Testis (tissue), 3 donors: ENCODE measurements around the gene BBS1. TPM values are rescaled to one million over a fixed set of nuclear protein-coding genes. Genes with fewer than 3 reads are reported as not detected.

Experiments used
- DNase-seq: peaks from one replicate; pipeline ENCODE4 v3.0.0-alpha.2; 2019
- H3K27ac ChIP-seq, 2 donors: fragments of 200-600 bp; sonication (generic); one replicate each; pipeline ENCODE4 v1.5.1; 2019
- H3K27me3 ChIP-seq: fragments of 200-600 bp; sonication (generic); one replicate; pipeline ENCODE4 v1.5.1; 2019
- H3K36me3 ChIP-seq: fragments of 200-600 bp; sonication (generic); one replicate; pipeline ENCODE4 v1.5.1; 2017; ENCODE audit warnings: low read depth; ENCODE audit errors: missing control alignments
- H3K4me1 ChIP-seq: fragments of 200-600 bp; sonication (generic); one replicate; pipeline ENCODE4 v1.5.1; 2019
- H3K4me3 ChIP-seq, 2 donors: fragments of 200-600 bp; sonication (generic); one replicate each; pipeline ENCODE4 v1.5.1; 2017 to 2019
- H3K9me3 ChIP-seq: fragments of 200-600 bp; sonication (generic); one replicate; pipeline ENCODE4 v1.5.1; 2017
- CTCF ChIP-seq, 3 experiments: fragments of 450-650 bp in 2 of 3; fragments of 200-600 bp in 1 of 3; sonication (generic) in 1 of 3; IDR thresholded peaks; one replicate each; pipeline ENCODE4 v1.5.1; 2016 to 2019; ENCODE audit warnings: antibody characterized with exemption in 3 of 3, mild to moderate bottlenecking in 2 of 3, moderate library complexity in 1 of 3
- POLR2A ChIP-seq: fragments of 450-650 bp; IDR thresholded peaks from one replicate; pipeline ENCODE4 v1.6.1; 2017; ENCODE audit warnings: antibody characterized with exemption, mild to moderate bottlenecking, moderate library complexity
- WGBS, 2 donors: methylation state at CpG; one replicate each; pipeline ENCODE4 v1.1.5; 2018; 5-methylcytosine and 5-hydroxymethylcytosine counted together
- intact Hi-C: fragments of 100-400 bp; cut with DNase I; formaldehyde crosslinking; loops from one replicate; pipeline ENCODE4 v1.15.1; 2023; ENCODE audit warnings: low total_unique reads
- polyA plus RNA-seq: library from polyadenylated mRNA; stranded (reverse); fragments of 350-450 nt; fragmentation: Illumina TruSeq; extraction: RNeasy Lipid Tissue Mini Kit (QIAGEN cat#74804); gene quantifications from one replicate; pipeline ENCODE4 v1.2.3, GENCODE V29; 2014; ENCODE audit warnings: low read depth, low replicate concordance; ENCODE audit not compliant: insufficient read depth
- total RNA-seq, 2 donors: library from RNA; depleted of rRNA; stranded (reverse); fragments of >200 nt; gene quantifications; one replicate each; pipeline ENCODE4 v1.2.3, GENCODE V29; 2016

BBS1 gene
- total and polyA plus RNA-seq, 3 donors from 2014 or later: 42.9 to 89.3 (median 86.1) TPM

GRCh38 chr11:66549696-66550095 lies 39.3 kb downstream of the BBS1 start:
- no peak for TF ChIP-seq POLR2A
- TF ChIP-seq CTCF (IDR thresholded peaks at IDR 0.05): no peak

GRCh38 chr11:66550887-66551286 lies 40.5 kb downstream of the BBS1 start:
- intact Hi-C loops: no loop called here
- no peak for DNase-seq
- TF ChIP-seq CTCF (IDR thresholded peaks at IDR 0.05): no peak
- no peak for TF ChIP-seq POLR2A
- no peaks in the 10 kb centered on the region for H3K36me3 ChIP-seq
- 92 to 98% methylated on average over 4 of the region's 4 CpGs for WGBS, 2 donors
- H3K27me3 ChIP-seq: no peaks in the 10 kb centered on the region
- no peak overlapping the region for H3K4me3 ChIP-seq
- H3K4me1 ChIP-seq: peaks cover 7% of the 10 kb centered on the region
- H3K27ac ChIP-seq: no peak overlapping the region
- no peaks in the 10 kb centered on the region for H3K9me3 ChIP-seq

More at GRCh38 chr11:66549696-66550095, 39.3 kb downstream of the BBS1 start:
- intact Hi-C loops: no loop called here
- Histone ChIP-seq H3K27ac (no peak overlapping the region), H3K4me1 (peaks cover 12% of the 10 kb centered on the region), H3K4me3 (no peak overlapping the region), H3K9me3 (no peaks in the 10 kb centered on the region), H3K27me3 (no peaks in the 10 kb centered on the region), H3K36me3 (no peaks in the 10 kb centered on the region)
- WGBS, 2 donors: 94 to 97% methylated on average over 3 of the region's 3 CpGs
- DNase-seq: no peak

- peaks cover 7% of the 10 kb centered on the region for H3K4me1 ChIP-seq
- 82 to 90% methylated on average over 5 of the region's 5 CpGs for WGBS, 2 donors
- H3K36me3 ChIP-seq: no peaks in the 10 kb centered on the region
- no peak overlapping the region for H3K27ac ChIP-seq
- TF ChIP-seq POLR2A (no peak), CTCF (IDR thresholded peaks at IDR 0.05) (no peak)
- intact Hi-C loops: no loop called here
- no peak overlapping the region for H3K4me3 ChIP-seq
- no peaks in the 10 kb centered on the region for H3K9me3 ChIP-seq
- no peaks in the 10 kb centered on the region for H3K27me3 ChIP-seq
- DNase-seq: no peak
These were observed 44.2 kb downstream of the BBS1 start for GRCh38 chr11:66554602-66555001.

- peaks cover 7% of the 10 kb centered on the region for H3K4me1 ChIP-seq
- H3K27me3 ChIP-seq: no peaks in the 10 kb centered on the region
- no peaks in the 10 kb centered on the region for H3K36me3 ChIP-seq
- 79 to 84% methylated on average over 3 of the region's 3 CpGs for WGBS, 2 donors
- TF ChIP-seq POLR2A: no peak
- no peak for TF ChIP-seq CTCF (IDR thresholded peaks at IDR 0.05)
- H3K27ac ChIP-seq: no peak overlapping the region
- H3K4me3 ChIP-seq: no peak overlapping the region
- intact Hi-C loops: no loop called here
- DNase-seq: no peak
- H3K9me3 ChIP-seq: no peaks in the 10 kb centered on the region
These were observed 45.0 kb downstream of the BBS1 start for GRCh38 chr11:66555416-66555815.

- Histone ChIP-seq H3K9me3 (no peaks in the 10 kb centered on the region), H3K27ac (no peak overlapping the region), H3K4me1 (peaks cover 7% of the 10 kb centered on the region), H3K4me3 (no peak overlapping the region), H3K27me3 (no peaks in the 10 kb centered on the region), H3K36me3 (no peaks in the 10 kb centered on the region)
- WGBS, 2 donors: 89 to 90% methylated on average over 6 to 7 of the region's 7 CpGs
- DNase-seq: no peak
- intact Hi-C loops: no loop called here
- TF ChIP-seq CTCF (IDR thresholded peaks at IDR 0.05): no peak
- TF ChIP-seq POLR2A: no peak
These were observed 45.7 kb downstream of the BBS1 start for GRCh38 chr11:66556086-66556485.
